GM12872 (cell line): ENCODE data around the gene SLC51B.

Experiments used
- TF ChIP-seq, protein P1 (sequence below): IDR thresholded peaks from 3 replicates; pipeline ENCODE4 v1.5.1; 2011; ENCODE audit warnings: low read depth, mild to moderate bottlenecking, low read length, moderate library complexity; ENCODE audit not compliant: insufficient read depth

Gene SLC51B

DNA sequence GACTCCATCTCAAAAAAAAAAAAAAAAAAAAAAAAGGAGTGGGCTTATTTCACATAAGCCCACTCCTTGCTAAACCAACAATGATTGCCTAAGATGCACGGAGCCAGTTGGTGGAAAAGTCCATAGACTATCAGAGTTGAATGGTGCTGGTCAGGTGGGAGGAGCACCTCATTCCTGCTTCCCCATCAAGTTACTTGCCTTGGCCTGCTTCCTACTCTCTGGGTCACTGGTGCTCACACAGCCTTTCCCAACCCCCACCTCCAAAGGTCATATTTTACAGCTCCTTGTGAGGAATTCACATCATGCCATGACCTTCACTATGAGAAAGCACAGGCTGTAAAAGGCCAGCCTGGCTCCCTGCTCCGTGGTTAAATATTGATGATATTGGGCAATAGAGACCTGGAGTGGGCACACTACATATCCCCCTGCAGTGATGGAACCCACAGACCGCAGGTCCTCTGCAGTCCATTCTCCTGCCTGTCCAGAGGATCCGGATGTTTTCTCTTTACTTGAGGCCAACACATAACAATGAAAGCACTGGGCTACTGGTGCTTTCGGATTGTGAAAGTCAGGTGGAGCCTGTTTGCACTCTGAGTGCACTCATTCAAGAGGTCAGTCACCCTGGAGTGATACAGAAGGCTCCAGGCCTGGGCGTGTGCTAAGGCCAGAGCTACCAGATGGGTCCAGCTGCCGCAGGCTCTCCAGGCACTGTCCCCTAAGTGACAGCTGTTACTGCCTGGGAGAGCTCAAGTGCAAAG lies at the start of gene SLC51B:
TSS of gene SLC51B (plus strand) at position 664 of the 758 bp plus-strand sequence. CDS start 4,618 bp downstream, outside the sequence.
- TF ChIP-seq, protein P1, sequence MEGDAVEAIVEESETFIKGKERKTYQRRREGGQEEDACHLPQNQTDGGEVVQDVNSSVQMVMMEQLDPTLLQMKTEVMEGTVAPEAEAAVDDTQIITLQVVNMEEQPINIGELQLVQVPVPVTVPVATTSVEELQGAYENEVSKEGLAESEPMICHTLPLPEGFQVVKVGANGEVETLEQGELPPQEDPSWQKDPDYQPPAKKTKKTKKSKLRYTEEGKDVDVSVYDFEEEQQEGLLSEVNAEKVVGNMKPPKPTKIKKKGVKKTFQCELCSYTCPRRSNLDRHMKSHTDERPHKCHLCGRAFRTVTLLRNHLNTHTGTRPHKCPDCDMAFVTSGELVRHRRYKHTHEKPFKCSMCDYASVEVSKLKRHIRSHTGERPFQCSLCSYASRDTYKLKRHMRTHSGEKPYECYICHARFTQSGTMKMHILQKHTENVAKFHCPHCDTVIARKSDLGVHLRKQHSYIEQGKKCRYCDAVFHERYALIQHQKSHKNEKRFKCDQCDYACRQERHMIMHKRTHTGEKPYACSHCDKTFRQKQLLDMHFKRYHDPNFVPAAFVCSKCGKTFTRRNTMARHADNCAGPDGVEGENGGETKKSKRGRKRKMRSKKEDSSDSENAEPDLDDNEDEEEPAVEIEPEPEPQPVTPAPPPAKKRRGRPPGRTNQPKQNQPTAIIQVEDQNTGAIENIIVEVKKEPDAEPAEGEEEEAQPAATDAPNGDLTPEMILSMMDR: no peak

DNA sequence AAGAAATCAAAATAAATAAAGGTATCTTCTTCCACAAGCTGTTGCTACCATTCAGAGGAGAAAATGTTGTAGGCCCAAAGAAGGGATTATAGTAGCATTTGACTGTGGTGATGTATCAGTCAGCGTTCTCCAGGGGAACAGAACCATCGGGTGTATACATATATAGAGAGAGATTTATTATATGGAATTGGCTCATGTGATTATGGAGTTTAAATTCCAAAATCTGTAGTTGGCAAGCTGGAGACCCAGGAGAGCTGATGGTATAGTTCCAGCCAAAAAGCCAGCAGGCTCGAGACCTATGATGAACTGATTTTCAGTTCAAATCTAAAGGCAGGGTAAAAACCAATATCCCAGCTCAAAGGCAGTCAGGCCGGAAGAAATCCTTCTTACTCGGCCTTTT lies 48.1 kb upstream of the SLC51B start:
- TF ChIP-seq, protein P1: no peak

GRCh38 chr15:64997745-64998375 lies 47.3 kb upstream of the SLC51B start:
- TF ChIP-seq, protein P1: no peak

DNA sequence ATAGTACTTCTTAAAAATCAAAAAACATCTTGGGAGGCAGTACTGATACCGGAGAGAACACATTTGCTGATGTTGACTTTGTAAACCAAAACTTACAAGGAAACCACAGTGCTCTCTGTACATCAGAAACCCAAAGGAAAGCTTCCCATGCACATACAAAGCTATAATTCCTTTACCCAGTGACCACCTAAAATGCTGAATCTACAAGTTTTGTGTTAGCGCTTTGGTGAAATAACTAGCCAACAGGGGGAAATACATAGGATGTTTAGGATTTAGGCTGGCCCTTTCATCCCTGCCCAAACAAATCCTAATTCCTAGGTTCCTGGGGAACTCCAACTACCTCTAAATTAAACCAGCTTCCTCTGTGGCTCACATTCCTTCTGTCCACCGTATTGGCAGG lies 40.2 kb upstream of the SLC51B start:
- TF ChIP-seq, protein P1: no peak

- TF ChIP-seq, protein P1: no peak
Observed at GRCh38 chr15:65006876-65007275, 38.3 kb upstream of the SLC51B start.

GRCh38 chr15:65008983-65009382 lies 36.2 kb upstream of the SLC51B start:
- TF ChIP-seq, protein P1: no peak

GRCh38 chr15:65020419-65020818 lies 24.8 kb upstream of the SLC51B start:
- TF ChIP-seq, protein P1: no peak
